ENCODE data around the gene RAPGEF4. TPM values are rescaled to one million over a fixed set of nuclear protein-coding genes. Genes with fewer than 3 reads are reported as not detected.

Gene RAPGEF4
- polyA plus RNA-seq (2013, experiment 1 of 2; ENCODE audit: insufficient read length) = 0.90 TPM
- polyA plus RNA-seq (2013, experiment 2 of 2; ENCODE audit: insufficient read length) = 0.79 TPM

DNA sequence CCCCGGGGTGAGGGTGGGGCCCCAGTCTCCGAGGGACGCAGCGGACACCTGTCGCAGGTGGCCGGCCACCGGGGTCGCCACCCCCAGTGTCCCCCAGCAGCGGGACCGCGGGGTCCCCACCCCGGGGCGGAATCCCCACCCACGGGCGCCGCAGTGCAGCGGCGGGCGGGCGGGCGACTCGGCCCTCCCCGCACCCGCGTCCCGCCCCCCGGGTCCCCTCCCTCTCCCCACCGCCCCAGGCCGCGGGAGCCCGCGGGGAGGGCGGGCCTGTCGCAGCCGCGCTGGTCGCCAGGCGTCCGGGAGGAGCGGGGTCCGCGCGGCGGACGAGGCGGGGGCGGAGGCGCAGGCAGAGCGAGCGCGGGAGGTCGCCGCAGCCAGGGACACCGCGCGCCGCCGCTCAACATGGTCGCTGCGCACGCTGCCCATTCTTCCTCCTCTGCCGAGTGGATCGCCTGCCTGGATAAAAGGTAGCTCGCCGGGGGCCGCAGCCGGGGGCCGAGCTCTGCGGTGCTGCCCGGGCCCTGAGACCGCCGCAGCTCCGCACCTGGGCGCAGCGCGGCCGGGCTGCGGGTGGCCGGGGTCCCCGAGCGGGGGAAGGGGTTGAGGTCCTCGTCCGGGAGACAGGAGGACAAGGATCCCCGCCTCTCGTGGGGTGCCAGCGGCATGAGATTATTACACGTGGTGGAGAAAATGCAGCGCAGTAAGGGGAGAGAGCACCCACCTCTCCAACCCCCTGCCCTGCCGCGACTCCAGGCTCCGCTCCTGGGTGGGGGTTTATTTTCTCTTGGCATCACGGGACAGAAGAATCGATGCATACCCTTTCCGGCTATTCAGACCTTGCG is at the start of gene RAPGEF4:
TSS of gene RAPGEF4 (plus strand) at position 264 of the 842 bp plus-strand sequence. CDS start at position 403, 139 bp downstream.
- DNase-seq = no peak

DNA sequence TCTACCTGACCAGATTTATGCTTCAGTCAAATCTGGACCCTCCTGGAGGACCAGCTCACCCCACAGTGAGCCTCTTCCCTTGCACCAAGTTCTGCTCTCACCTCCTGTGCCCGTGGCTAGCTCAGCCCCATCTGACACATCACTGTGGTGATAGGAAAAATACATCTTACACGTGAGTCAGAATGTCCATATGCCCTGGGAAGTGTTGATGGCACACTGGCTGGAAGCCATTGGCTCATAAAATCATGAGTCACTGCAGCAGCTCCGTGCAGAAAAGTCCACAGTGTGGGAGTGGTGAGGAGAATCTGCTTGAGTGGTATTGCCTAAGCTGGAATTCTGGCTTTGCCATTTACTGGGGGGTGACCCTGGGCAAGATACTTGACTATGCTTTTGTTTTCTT is 42.6 kb upstream of the RAPGEF4 start:
- DNase-seq = peak; percentile 98

DNA sequence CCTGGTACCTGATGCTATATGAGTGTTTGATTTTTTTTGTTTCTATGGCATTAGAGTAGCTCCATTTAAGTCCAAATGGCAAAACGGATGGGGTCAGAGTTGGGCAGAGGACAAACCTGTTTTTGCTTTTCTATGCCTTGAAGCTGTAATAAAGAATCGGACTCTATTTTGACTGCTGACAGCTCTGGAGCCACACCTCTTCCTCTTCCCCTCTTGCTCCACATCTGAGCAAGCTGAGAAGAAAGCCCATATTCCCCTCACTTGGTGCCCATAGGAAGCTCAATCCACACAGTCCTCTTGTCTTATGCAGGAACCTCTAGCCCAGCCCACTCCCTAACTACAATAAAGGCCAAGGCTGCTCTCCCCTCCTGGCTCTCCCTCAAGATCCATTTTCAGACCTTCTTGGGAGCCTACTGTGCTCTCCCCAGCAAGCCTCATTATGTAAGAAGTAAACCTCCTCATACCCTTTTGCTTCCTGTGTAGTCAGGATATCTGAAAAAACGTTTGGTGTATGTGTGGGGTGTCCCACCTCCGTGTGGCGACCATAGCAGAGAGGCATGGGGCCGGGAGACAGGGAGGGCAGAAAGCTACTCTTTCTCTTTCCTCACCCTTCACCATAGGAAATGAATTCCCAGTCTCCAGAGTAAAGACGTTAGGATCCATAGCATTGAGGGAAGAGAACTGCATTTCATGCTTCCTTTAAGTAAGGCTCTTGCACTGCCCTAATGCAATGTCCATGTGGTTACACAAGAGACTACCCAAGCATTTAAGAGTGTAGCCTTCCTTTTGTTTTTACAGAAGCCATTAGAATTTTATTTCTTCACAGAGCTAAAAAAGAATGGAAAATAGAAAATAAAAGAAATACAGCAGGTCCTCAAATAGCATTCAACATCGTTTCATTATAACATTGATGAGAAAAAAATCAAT is 41.9 kb upstream of the RAPGEF4 start:
- peak; percentile 30 for DNase-seq

DNA sequence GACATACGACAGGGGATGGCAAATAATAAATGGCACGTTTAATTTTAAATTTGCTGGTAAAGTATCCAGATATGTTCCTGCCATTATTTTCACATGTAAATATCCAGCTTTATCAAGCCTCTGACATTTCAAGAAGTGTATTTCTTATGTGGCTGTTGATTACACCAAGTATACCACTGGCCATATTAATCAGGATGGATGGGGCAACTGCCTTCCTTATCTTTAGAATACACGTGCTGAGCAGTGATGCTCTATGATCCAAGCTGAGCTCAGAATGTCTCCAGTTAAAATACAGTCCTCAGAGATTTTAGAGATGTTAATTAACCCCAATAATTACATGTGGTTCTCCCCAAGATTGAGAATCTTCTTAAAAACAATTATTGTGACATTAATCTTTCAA is 38.3 kb upstream of the RAPGEF4 start:
- DNase-seq = no peak

DNA sequence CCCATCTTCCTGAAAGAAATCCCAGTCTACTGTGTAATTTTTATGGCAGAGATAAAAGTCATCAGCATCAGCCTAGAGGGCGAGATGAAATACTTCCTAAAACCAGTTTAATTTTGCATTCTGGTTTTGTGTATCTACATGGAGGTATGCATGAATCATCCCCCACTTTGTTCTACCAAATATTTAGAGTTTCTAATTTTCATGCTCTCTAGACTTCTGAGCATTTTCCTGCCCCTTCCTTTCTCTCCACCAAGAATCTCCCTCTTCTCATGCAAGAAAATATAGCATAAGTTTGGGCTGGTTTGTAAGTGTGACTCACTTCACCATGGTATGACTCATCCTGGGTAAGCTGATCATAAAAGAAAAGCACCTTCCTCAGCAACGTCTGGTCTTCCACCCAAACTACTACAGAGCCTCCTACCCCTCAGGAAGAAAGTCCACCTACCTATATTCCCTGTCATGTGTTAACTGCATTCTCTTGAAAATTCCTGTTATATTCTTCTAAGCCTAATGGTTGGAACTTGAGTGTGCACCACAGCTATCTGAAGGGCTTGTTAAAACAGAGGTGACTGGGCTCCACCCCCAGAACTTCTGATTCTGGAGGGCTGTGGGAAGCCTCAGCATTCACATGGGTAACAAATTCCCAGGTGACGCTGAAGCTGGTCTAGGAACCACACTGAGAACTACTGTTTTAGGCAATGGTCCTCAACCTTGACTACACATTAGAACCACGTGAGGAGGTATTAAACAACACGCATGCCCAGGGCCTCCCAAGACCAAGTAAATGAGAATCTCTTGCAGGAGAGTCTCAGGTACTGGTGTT is 37.4 kb upstream of the RAPGEF4 start:
- peak; percentile 96 for DNase-seq

DNA sequence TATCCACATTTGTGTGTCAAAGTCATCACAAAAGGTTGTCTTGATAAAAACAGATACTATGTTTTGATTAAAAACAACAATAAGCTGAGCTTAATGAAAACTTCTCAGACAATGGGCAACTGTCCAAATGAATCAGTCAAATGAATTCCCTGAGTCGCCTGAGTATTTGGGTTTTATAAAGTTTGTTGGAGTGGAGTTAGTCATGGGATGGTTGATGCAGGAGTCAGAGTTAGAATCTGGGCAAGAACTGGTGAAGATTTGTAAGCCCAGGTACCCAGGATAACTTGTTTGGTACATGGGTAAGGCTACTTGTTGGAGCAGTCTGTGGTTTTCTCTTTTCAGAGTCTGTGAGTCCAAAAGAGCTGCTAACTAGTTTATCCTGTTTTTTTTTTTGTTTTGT is 34.4 kb upstream of the RAPGEF4 start:
- DNase-seq = peak; percentile 94

DNA sequence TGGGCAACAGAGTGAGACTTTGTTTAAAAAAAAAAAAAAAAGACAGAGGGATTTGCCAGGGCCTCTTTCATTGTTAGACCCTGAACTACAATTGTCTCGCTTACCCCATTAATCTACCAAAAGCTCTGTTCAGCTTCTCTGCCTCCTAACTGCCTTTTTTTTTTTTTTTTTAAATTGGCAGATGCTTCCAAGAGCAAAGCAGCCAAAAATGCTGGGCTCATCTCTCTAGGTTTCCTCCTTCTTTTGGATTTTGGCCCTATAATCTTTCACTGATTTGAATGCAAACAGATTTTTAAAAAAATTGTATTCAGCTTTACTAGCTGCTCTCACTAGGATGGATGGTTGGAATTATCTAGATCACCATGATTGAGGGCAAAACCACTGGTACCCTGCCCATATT is 33.2 kb upstream of the RAPGEF4 start:
- no peak for DNase-seq

DNA sequence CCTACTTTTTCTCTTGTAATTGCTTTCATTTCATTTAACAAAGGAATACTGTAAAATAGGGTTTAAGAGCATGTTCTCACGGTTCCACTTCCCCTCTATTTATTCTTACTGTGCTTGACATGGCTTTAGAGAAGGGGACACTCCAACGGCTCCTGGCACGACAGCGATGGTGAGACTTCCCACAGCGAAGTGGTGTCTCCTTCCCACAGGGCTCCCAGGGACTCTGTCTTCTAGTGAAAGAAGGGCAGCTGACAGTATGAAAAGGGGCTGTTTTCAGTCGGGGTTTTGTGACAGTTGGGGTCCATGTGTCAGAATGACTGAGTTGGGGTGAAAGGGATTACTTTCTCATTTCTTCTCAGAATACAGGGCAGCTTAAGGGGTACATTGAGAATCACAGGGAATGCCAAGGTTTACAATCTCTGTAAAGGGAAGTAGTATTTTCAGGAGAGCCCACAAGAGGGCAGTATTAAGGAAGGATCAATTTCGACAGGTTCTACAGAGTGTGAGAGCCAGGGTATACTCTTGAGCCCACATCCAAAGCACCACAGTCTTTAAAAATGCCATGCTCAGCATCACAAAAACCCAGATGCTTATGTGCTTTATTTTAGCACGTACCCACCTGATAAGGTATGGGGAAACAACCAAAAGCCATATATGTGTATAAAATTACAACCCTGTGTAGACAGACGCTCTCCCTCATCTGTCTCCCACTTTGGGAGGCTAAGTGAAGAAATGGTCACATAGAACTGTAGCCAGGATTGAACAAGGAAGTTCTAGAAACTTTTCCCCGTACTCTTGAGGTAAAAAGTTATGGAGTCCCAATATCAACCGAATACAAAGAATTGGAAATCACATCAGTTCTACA is 31.3 kb upstream of the RAPGEF4 start:
- DNase-seq = peak; percentile 46

DNA sequence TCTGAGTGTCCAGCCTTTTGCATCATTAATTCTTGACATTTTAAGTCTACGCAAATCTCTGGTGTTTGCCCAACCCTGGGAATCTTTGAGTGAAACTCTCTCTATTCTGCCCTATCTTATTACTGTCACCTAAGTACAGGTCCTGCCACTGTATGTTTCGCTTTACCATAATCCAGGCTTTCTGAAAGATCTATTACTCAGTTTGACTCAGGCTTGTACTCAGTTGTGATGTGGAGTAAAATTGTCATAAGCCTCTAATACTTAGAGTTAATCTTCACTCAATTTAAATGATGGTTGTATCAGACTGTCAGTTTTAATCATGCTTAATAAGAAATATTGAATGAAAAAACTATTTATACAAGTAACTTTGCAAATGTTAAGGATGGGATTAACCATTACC is 30.3 kb upstream of the RAPGEF4 start:
- no peak for DNase-seq

DNA sequence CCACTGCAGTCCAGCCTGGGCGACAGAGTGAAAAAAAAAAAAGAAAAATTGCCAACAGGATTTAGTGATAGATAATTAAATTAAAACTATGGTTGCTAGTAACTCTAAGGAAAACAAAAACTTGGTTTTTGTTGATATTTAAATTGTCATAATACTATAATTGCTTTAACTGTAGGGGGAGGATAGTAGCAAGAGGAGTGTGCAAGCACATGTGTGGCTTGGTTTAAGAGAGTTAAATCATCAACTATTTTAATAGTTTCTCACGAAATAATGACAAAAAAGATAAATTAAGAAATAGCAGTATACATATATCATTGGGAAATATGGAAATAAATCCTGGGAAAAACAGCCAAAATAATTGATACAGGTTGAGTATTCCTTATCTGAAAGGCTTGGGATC is 27.4 kb upstream of the RAPGEF4 start:
- DNase-seq = no peak

DNA sequence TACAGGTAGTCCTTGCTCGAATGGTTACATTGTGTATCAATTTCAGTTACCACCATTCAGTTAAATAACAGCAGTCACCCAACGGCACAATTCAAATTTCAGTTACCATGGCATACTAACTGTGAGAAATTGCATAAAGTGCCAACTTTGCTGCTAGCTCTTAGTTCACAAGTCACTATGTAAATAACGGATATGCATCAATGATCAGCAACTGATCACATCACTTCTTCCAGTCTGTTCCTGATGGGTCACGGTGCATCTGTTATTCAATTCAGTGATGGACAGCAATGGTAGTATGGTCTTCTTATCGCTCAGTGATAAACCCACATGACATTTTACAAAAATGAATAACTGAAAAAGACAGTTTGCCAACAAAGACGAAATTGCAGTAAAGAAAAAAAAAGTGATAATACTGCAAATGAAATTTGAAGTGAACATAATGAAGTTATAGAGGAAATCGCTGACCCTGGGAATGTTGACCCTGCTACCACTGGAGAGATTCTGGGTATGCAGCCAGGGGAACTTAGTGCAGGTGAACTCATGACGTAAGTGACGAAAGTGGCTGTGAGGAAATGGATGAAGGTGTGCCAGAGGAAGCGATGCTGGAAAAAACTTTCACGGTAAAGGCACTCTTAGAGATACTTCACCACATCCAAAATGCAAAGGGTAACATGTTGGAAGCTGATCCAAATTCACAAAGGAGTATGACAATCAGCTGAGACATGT is 25.9 kb upstream of the RAPGEF4 start:
- DNase-seq = no peak

DNA sequence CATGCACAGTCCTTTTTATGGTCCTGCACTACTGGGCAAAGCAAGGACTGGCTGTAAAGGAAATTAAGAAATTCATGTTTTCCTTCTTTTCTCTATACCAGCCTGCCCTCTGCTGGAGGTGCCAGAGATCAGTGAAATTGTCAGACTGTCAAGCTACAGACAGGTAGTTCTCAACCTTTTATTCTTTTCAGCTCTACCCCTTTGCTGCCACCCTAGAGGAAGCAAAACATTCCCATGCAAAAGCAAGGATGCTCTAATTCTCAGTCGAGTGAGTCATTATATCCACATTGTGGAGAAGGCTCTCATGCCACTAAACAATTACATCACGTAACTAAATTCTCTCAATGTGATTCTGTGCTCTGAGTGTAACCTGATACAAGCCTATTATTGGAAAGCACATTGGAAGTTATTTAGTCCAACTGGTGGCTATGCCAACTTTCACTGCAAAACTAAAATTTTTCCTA is 25.0 kb upstream of the RAPGEF4 start:
- peak; percentile 94 for DNase-seq

DNA sequence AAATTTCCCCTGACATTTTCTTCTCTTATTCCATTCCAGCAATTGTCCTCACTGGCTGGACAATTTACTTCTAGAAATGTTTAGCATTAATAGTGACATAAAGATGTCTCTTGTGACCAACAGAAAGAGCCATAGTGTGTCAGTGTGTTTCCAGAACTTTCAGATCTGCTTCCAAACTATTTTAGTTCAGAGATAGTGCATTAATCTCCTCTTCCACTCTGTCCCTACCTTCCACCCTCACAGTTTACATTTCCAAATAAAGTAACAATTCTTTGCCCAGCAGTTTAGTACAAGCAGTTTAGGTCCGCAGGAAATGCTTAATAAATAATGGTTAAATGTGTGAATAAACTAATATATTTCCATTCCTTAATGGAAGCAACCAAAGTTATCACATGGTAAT is 24.5 kb upstream of the RAPGEF4 start:
- no peak for DNase-seq

DNA sequence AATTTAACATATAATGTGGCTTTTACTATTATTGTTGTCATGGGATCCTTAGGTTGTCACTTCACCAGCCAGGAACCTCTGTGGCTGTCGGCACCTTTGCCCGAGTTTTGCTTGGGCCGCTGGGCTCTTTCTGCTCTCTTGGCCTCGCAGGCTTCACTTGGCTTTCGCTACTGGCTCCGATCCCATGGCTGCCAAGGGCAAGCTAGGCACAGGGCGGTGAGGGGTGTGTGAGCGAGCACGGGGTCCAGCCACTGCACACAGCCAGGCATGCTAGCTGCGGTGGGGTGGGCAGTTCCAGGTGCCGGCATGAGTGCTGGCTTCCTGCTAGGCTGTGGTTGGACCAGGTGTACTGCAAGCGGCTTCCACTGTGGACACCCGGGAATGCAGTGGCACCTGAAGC is 23.4 kb upstream of the RAPGEF4 start:
- DNase-seq = no peak

DNA sequence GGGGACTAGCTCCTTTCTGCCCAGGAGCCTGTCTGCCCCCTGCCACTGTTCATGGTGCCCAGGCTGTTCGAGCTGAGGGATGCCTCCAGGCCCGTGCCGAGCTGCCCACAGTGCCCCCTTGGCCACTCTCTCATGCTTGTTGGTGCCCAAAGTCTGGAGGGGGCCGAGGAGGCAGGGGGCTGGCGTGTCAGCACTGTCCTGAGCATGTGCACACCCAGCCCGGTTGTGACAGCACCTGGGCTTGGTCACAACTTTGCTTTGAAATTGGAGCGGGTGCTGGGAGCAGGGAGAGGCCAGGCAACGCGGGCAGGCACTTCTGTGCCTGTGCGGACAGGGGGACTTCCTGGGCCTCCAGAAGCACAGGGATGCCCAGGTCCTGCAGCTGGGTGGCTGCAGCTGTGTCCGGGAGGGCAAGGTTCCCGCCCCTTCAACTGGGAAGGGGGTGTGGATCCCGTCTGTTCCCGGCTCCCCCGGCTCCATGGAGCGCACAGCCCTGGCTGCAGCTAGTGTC is 22.2 kb upstream of the RAPGEF4 start:
- DNase-seq = no peak

DNA sequence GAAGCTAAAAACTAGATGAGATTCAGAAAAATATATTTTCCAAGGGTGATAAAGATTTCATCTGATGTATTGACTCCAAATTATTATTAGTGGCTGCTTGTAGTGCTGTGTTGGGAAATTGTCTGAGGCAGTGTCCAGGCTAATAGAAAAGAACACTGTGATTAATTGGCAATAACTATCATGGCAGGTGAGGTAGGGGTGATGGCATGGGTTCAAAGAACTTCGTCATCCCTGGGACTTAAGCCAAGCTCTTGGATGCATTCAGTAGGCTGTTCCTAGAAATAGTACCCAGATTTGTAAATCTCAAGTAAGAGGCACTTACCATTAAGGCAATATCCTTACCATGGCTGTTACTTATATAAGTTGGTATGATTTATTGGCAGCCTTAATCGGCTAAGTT is 13.2 kb upstream of the RAPGEF4 start:
- DNase-seq = no peak

DNA sequence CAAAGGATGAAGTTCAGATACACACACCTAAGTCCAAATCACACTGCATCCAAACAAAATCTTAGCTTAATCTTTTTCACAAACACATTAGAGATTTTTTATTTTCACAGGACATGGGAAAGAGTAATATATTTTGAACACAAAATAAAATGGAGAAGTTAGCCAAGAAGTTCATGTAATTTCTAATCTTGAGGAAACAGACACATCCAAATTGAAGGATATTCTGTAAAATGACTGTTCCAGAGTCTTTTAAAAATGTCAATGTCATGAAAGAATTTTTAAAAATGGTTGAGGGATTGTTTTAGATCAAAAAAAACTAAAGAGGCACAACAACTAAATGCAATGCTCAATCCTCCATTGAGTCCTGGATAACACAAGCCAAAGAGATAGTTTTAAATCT is 12.4 kb upstream of the RAPGEF4 start:
- no peak for DNase-seq

DNA sequence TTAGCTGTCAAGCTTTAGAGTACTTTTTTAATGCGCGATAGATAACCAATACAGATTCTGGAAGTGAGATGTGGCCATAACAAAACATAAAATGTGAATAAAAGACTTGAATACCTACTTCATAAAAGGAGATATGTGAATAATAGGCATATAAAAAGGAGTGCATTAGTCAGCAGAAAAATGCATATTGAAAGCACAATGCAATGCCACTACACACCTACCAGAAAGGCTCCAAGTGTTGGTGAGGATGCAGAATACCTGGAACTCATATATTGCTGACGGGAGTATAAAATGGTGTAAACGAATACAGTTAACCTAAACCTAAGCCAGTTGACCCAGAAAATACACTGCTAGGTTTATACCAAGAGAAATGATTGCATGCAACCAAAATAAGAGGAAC is 10.9 kb upstream of the RAPGEF4 start:
- DNase-seq = no peak

DNA sequence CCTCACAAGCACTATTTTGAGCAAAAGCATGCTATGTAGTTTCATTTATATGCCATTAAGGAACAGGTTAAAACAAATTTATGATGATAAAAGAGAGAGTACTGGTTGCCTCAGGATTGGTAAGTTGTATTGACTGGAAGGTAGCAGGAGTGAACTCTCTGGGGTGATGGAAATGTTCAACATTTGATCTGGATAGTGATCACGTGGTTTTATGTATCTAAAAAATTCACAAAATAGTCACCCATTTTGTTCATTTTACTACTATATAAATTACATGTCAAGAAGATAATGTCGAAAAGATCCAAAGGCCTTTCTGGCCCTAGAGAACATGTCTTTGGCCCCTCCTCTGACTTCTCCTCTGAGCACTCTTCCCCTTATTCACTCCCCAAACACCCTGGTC is 10.4 kb upstream of the RAPGEF4 start:
- DNase-seq = no peak

DNA sequence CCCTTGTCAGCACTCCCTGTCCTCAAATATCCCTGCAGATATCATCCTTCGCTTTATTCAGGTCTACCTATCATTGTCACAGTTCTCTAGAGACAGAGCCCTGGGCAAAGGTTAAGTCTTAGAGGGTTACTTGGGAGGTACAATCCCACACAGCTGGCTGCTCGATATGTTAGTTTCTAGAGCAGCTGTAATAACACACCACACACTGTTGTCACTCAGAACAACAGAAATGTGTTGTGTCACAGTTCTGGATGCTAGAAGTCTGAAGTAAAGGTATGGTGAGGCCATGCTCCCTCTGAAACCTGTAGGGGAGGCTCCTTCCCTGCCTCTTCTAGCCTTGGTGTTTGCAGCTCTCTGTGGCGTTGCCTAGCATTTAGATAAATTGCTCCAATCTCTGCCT is 9.9 kb upstream of the RAPGEF4 start:
- DNase-seq = no peak
